GM18868 (cell line): ENCODE results near the gene SF3B1.
"Not testable (repeated sequence)": the region's sequence is repeated elsewhere in the genome, so short reads cannot be mapped to it uniquely, and the experiment has no call there.

ENCODE experiments used
- ATAC-seq: cut with Tn5 transposase; IDR thresholded peaks from one replicate; pipeline ENCODE4 v1.9.1; 2021; ENCODE audit warnings: mild to moderate bottlenecking, moderate library complexity; ENCODE audit not compliant: unreplicated experiment

SF3B1 gene

DNA sequence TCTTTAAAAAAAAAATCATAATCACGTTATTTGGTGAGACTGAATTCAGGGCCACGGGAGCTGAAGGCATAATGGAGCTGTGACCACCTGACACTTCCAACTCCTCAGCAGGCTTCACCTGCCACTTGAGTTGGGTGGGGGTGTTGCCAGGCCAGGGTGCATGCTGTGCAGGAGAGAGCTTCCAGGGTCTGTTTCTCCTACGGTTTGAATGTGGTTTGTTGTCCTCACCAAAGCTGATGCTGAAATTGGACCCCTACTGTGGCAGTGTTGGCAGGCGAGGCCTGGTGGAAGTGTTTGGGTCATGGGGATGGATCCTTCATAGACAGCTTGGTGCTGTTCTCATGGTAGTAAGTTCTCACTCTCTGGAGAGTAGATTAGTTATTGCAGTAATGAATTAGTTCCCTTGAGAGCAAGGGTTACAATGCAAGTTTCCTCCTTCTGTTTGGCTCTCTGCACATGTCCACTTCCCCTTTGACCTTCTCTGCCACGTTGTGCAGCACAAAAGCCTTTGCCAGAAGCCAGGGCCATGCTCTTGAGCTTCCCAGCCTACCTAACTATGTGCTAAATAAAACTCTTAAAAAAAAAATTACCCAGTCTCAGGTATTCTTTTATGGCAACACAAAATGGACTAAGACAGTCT is 86.0 kb downstream of the SF3B1 start:
- ATAC-seq: no peak

DNA sequence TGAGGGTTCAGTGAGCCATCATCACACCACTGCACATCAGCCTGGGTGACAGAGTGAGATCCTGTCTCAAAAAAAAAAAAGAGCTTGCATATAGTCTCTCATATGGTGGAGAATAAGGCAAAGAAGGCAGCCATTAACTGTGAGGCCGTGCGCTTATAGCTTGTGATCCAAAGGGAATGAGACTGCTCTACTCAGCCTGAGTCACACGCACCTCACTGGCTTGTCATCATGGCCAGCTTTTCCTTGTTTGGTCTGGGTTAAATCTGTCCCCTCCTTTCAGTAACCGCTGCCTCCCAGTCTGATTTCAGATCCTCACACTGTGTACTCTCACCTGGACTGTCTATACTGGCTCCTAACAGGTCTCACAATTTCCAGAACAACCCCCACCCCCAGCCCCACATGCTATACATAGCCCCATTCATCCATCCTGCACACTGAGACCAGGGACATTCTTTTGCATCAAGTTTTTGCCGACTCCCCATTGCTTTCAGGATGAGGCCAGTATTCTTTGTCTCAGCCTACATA is 88.9 kb downstream of the SF3B1 start:
- ATAC-seq: no peak

DNA sequence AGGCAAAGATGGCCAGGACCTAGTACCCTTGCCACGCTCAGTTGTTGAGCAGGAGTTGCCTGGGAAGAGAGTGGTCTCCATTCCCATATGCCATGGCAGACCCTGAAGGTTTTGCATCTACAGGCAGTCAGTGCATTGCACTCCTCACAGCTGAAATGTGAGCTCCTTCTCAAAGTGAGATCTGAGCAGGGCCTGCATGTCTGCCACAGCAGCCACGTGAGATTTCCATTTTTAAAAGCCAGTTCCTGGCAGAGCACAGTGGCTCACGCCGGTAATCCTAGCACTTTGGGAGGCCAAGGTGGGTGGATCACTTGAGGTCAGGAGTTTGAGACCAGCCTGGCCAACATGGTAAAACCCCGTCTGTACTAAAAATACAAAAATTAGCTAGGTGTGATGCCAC is 90.9 kb downstream of the SF3B1 start:
- not testable (repeated sequence) for ATAC-seq

DNA sequence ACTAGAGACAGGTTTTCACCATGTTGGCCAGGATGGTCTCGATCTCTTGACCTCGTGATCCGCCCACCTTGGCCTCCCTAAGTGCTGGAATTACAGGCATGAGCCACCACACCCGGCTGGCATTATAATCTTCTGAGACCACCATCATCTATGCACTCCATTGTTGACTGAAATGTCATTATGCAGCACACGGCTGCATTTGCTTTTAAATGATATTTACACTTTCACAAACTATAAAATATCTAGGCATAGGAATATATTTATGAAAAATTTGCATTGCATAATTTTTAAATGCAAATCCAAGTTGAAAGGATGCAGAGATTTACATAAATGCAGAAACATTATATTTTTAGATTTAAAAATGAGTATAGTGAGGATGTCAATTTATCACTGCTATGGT is 94.2 kb downstream of the SF3B1 start:
- no peak for ATAC-seq
